Neutrophil (primary cell): ENCODE results near the gene PTPN13.

Experiments
- H3K27ac ChIP-seq: fragments of 200-600 bp; sonication (generic); 2 replicates; pipeline ENCODE4 v1.5.1; 2016; ENCODE audit warnings: mild to moderate bottlenecking, moderate library complexity
- H3K27me3 ChIP-seq: fragments of 200-600 bp; sonication (generic); 2 replicates; pipeline ENCODE4 v1.6.0; 2016; ENCODE audit warnings: mild to moderate bottlenecking
- H3K36me3 ChIP-seq: fragments of 200-600 bp; sonication (generic); 2 replicates; pipeline ENCODE4 v1.5.1; 2017
- H3K4me1 ChIP-seq, 2 experiments: fragments of 200-600 bp in 1 of 2; sonication (generic) in 1 of 2; 1 replicate in 1 of 2; 2 replicates in 1 of 2; pipeline versions ENCODE4 v1.5.1 to v1.6.1; 2013 to 2016; ENCODE audit warnings: low read depth in 1 of 2, low read length in 1 of 2, mild to moderate bottlenecking in 1 of 2, moderate library complexity in 1 of 2; ENCODE audit not compliant: control insufficient read depth in 1 of 2, insufficient read depth in 1 of 2
- H3K4me3 ChIP-seq, 2 experiments: fragments of 200-600 bp in 1 of 2; sonication (generic) in 1 of 2; 1 replicate in 1 of 2; 2 replicates in 1 of 2; pipeline ENCODE4 v1.5.1; 2013 to 2016; ENCODE audit warnings: low read depth in 1 of 2, low read length in 1 of 2, mild to moderate bottlenecking in 1 of 2, moderate library complexity in 1 of 2
- H3K9me3 ChIP-seq: fragments of 200-600 bp; sonication (generic); 2 replicates; pipeline ENCODE4 v1.5.1; 2016
- CTCF ChIP-seq: fragments of 200-600 bp; sonication (generic); IDR thresholded peaks from 2 replicates; pipeline ENCODE4 v1.5.1; 2016; ENCODE audit warnings: antibody characterized with exemption

Gene PTPN13

GRCh38 chr4:86822136-86822535 lies 228.0 kb downstream of the PTPN13 start:
- Histone ChIP-seq H3K9me3 (no peaks in the 10 kb centered on the region), H3K4me3 (no peak overlapping the region), H3K4me1 (no peaks in the 10 kb centered on the region), H3K36me3 (no peaks in the 10 kb centered on the region), H3K27me3 (no peaks in the 10 kb centered on the region), H3K27ac (no peak overlapping the region)
- no peak for TF ChIP-seq CTCF

GRCh38 chr4:86825511-86825910 lies 231.4 kb downstream of the PTPN13 start:
- no peak overlapping the region for H3K4me3 ChIP-seq
- no peak for TF ChIP-seq CTCF
- no peaks in the 10 kb centered on the region for H3K27me3 ChIP-seq
- H3K9me3 ChIP-seq = no peaks in the 10 kb centered on the region
- H3K4me1 ChIP-seq = no peaks in the 10 kb centered on the region
- no peaks in the 10 kb centered on the region for H3K36me3 ChIP-seq
- H3K27ac ChIP-seq = no peak overlapping the region

GRCh38 chr4:86831262-86832130 lies 237.4 kb downstream of the PTPN13 start:
- Histone ChIP-seq H3K36me3 (no peaks in the 10 kb centered on the region), H3K4me3 (no peak overlapping the region), H3K27ac (no peak overlapping the region), H3K9me3 (no peaks in the 10 kb centered on the region), H3K4me1 (no peaks in the 10 kb centered on the region), H3K27me3 (no peaks in the 10 kb centered on the region)
- no peak for TF ChIP-seq CTCF

- no peaks in the 10 kb centered on the region for H3K4me1 ChIP-seq
- no peak overlapping the region for H3K27ac ChIP-seq
- H3K9me3 ChIP-seq = no peaks in the 10 kb centered on the region
- no peak overlapping the region for H3K4me3 ChIP-seq
- H3K36me3 ChIP-seq = no peaks in the 10 kb centered on the region
- no peak for TF ChIP-seq CTCF
- no peaks in the 10 kb centered on the region for H3K27me3 ChIP-seq
Measured at GRCh38 chr4:86833615-86834014, 239.5 kb downstream of the PTPN13 start.

GRCh38 chr4:86834901-86835300 lies 240.8 kb downstream of the PTPN13 start:
- Histone ChIP-seq H3K4me1 (no peaks in the 10 kb centered on the region), H3K27me3 (no peaks in the 10 kb centered on the region), H3K9me3 (no peaks in the 10 kb centered on the region), H3K4me3 (no peak overlapping the region), H3K36me3 (no peaks in the 10 kb centered on the region), H3K27ac (no peak overlapping the region)
- TF ChIP-seq CTCF = no peak
